Measurements from ENCODE around the gene ITSN1.
A peak's percentile ranks its signal among the peaks of the same experiment; 100 is the strongest.

The ITSN1 gene

GRCh38 chr21:33839806-33840205 lies 197.5 kb downstream of the ITSN1 start:
- Histone ChIP-seq H3K9me3 (no peaks in the 10 kb centered on the region), H3K27me3 (no peaks in the 10 kb centered on the region), H3K4me1 (ENCODE audit: control insufficient read depth in 1 of 2, insufficient read depth in 1 of 2, low read depth in 1 of 2, low read length in 1 of 2) (peaks cover 23 to 25% of the 10 kb centered on the region in 2 experiments), H3K27ac (no peak overlapping the region), H3K36me3 (no peaks in the 10 kb centered on the region), H3K4me3 (ENCODE audit: low read depth in 1 of 2, low read length in 1 of 2) (no peak overlapping the region)
- TF ChIP-seq CTCF (IDR thresholded peaks at IDR 0.05): no peak

DNA sequence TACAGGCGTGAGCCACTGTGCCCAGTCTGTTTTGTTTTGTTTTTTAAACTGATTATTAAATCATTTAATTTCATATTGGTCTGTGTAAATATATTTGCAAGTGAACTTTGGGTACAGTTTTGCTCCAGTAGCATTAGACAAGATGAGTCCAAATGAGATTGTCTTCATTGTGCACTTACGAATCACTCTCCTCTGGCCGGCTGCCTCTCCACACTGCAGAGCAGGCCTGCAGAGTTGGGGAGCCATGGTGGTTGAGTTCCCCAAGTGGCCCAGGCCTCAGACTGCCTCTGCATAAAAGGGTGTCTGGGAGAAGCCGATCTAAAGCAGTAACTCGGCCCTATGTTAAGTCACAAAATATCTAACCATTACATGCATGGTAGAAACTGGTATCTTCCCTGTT lies 198.5 kb downstream of the ITSN1 start:
- H3K4me3 ChIP-seq (ENCODE audit: low read depth in 1 of 2, low read length in 1 of 2): no peak overlapping the region
- no peak overlapping the region for H3K27ac ChIP-seq
- TF ChIP-seq CTCF (IDR thresholded peaks at IDR 0.05): no peak
- H3K27me3 ChIP-seq: no peaks in the 10 kb centered on the region
- H3K9me3 ChIP-seq: no peaks in the 10 kb centered on the region
- H3K4me1 ChIP-seq (ENCODE audit: control insufficient read depth in 1 of 2, insufficient read depth in 1 of 2, low read depth in 1 of 2, low read length in 1 of 2): peaks cover 23 to 25% of the 10 kb centered on the region in 2 experiments
- no peaks in the 10 kb centered on the region for H3K36me3 ChIP-seq

- TF ChIP-seq CTCF (IDR thresholded peaks at IDR 0.05): no peak
- no peak overlapping the region for H3K27ac ChIP-seq
- H3K9me3 ChIP-seq: no peaks in the 10 kb centered on the region
Measured at GRCh38 chr21:33841561-33841960, 199.3 kb downstream of the ITSN1 start.

DNA sequence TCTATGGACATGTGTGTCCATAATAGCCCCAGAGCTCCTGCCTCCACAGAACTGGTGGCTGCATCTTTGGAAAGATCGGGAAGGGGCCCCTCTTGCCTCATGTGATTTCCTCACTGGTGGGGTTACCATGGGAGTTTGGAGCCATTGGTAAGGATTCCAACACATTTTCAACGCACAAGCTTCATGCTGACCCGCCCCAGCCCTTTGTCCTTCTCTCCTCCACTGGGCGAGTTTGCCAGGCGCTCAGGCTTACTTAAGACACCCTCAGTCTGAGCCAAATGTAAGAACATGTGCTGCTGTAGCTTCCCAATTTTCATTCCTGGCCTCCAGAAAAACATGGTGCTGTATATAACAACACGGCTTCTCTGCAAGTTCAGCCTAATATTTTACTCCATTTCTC lies 200.9 kb downstream of the ITSN1 start:
- Histone ChIP-seq H3K27me3 (no peaks in the 10 kb centered on the region), H3K36me3 (no peaks in the 10 kb centered on the region), H3K4me1 (ENCODE audit: control insufficient read depth in 1 of 2, insufficient read depth in 1 of 2, low read depth in 1 of 2, low read length in 1 of 2) (peaks cover 23 to 25% of the 10 kb centered on the region in 2 experiments), H3K27ac (peak overlapping the region; percentile 82), H3K4me3 (ENCODE audit: low read depth in 1 of 2, low read length in 1 of 2) (peak overlapping the region in 1 of 2 experiments; percentile 5), H3K9me3 (no peaks in the 10 kb centered on the region)
- no peak for TF ChIP-seq CTCF (IDR thresholded peaks at IDR 0.05)

More at GRCh38 chr21:33841561-33841960, 199.3 kb downstream of the ITSN1 start:
- Histone ChIP-seq H3K27me3 (no peaks in the 10 kb centered on the region), H3K4me1 (ENCODE audit: control insufficient read depth in 1 of 2, insufficient read depth in 1 of 2, low read depth in 1 of 2, low read length in 1 of 2) (peaks cover 23 to 25% of the 10 kb centered on the region in 2 experiments), H3K36me3 (no peaks in the 10 kb centered on the region), H3K4me3 (ENCODE audit: low read depth in 1 of 2, low read length in 1 of 2) (no peak overlapping the region)

- Histone ChIP-seq H3K4me3 (ENCODE audit: low read depth in 1 of 2, low read length in 1 of 2) (no peak overlapping the region), H3K36me3 (no peaks in the 10 kb centered on the region), H3K27me3 (no peaks in the 10 kb centered on the region), H3K9me3 (no peaks in the 10 kb centered on the region), H3K27ac (peak overlapping the region; percentile 82), H3K4me1 (ENCODE audit: control insufficient read depth in 1 of 2, insufficient read depth in 1 of 2, low read depth in 1 of 2, low read length in 1 of 2) (peaks cover 23 to 25% of the 10 kb centered on the region in 2 experiments)
- no peak for TF ChIP-seq CTCF (IDR thresholded peaks at IDR 0.05)
Measured at GRCh38 chr21:33844104-33844889, 202.0 kb downstream of the ITSN1 start.
